Nucleus accumbens (tissue), 56 donors: ENCODE data around the gene SLC4A1AP.

Experiments used
- DNase-seq, 56 donors: peaks; one replicate each; lab custom pipeline; 2025; lab: John Stamatoyannopoulos, UW

The SLC4A1AP gene

GRCh38 chr2:27717070-27717795, 53.5 kb downstream of the SLC4A1AP start:
- DNase-seq, result peak in 4 of 56 donors; percentile 8 to 32 (median 28)

DNA sequence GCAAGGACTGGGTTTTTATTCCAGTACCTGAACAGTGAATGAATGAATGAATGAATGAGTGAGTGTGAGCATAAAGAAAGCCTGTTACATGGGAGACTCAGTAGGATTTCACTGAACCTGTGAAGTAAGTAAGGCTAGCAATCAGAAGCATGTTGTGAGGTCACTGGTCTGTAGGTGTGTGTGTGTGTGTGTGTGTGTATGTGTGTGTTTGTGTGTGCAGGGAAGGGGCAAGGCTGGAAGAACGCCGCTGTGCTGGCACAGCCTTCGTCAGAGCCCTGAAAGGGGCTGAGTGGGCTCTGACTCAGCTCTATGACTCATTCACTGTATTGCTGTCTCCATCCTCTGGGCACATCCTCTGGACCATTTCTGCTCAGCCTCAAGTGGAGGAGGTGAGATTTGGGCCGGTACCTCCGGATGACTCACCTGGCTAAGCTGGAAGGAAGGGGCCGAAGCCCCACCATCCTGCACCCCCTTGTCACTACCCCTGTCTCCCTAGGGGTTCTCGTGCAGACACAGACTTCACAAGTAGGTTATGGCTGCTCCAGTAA, 56.4 kb downstream of the SLC4A1AP start:
- peak in 6 of 56 donors; percentile 15 to 60 (median 34) for DNase-seq

- no peak for DNase-seq
Observed at GRCh38 chr2:27721335-27721734, 57.6 kb downstream of the SLC4A1AP start.

DNA sequence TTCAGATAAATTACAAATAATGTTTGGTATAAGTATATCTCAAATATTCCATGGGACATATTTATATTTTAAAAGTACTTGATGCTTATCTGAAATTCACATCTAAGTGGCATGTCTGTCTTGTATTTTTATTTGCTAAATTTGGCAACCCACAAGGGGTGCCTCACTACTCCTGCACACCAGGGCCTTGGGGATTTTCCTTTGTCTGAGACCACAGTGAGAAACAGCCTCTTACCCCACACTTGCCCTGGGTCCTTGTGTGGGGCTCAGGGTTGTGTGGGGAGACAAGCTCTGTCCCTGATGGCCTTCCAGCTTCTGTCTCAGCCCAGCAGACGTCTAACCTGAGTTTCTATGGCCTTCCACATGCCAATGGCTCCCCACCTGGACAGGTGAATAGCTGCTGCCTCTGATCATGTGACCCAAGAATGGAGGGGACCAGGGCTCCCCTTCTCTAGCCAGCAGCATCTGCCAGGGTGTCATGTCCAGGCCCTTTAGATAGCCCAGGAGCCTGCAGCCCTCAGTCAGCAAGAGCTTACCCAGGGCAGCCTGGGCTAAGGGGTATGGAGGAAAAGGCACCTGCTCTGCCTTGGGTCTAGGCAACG, 58.3 kb downstream of the SLC4A1AP start:
- no peak for DNase-seq

- DNase-seq, result peak in 47 of 56 donors; percentile 11 to 78 (median 38)
Observed at GRCh38 chr2:27723372-27724144, 59.9 kb downstream of the SLC4A1AP start.

DNA sequence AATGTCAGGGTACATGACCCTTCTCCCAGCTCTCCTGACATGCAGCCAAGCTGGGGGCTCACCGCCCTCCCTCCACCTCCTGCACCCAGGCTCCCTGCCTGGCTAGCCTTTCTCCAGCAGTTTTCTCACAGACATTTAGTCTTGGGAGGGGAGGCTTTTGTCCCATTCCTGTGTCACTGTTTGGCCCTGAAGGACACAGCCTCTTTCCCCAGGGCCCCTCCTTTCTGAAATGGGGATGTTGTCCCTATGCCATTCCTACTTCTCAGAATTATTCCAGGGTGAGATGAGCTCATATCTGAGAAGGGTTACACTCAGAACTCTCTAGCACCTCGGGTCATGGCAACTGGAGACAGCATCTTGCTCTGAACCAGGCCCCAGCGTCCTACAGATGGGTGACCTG, 60.5 kb downstream of the SLC4A1AP start:
- no peak for DNase-seq

GRCh38 chr2:27724905-27725701, 61.4 kb downstream of the SLC4A1AP start:
- DNase-seq, result no peak

DNA sequence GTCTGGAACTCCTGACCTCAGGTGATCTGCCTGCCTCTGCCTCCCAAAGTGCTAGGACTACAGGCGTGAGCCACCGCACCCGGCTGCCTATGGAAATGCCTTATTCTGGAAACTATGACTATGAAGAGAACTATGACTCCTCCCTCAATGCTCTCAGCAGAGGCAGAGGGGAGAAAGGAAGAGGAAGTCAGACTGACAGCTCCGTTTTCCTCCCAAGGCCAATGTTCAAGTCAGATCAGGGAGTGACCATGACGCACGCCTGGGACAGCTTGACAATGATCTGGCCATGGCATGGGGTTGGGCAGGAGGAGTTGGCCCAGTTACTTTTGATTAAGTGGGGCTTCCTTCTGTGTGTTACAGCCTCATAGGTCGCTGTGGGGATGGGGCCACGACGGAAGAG, 63.6 kb downstream of the SLC4A1AP start:
- no peak for DNase-seq

GRCh38 chr2:27728081-27728858, 64.6 kb downstream of the SLC4A1AP start:
- no peak for DNase-seq

GRCh38 chr2:27729198-27729597, 65.5 kb downstream of the SLC4A1AP start:
- no peak for DNase-seq

GRCh38 chr2:27729614-27730013, 65.9 kb downstream of the SLC4A1AP start:
- no peak for DNase-seq

DNA sequence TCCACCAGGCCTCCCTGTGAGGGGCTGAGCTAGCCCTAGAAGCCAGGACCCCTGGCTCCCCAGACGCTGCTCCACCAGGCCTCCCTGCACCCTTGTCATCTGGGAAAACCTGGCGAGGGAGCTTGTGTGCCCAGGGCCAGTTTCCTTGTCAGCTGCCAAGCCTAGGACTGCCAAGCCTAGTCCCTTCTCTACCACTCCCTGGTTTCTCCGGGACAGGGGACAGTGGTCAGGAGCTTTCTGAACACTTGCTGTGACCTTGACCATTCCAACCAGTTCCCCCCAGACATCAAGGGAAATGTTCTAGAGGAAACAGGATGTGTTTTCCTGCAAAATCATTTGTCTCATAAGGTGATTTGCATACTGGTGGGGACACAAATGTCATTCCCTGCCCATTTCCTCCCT, 66.6 kb downstream of the SLC4A1AP start:
- no peak for DNase-seq

- no peak for DNase-seq
Observed at GRCh38 chr2:27730980-27731691, 67.4 kb downstream of the SLC4A1AP start.

GRCh38 chr2:27734305-27734704, 70.6 kb downstream of the SLC4A1AP start:
- no peak for DNase-seq

GRCh38 chr2:27735263-27735904, 71.7 kb downstream of the SLC4A1AP start:
- peak in 32 of 56 donors; percentile 12 to 76 (median 40) for DNase-seq

GRCh38 chr2:27736031-27736889, 72.6 kb downstream of the SLC4A1AP start:
- DNase-seq, result no peak

DNA sequence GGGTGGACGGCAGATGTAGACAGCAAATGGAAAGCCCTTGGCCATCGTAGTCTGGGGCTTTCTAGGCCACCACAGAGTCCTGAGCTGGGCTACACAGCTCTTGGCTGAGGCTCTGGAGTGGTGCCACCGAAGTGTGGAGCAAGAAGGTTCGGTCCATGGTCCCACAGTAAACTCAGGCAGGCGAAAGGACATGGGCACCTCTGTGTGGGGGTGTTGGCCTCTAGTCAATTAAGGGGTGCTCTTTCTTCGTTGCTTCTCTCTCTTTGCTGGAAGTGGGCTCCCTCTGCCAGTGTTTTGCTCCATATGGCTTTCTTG, 73.2 kb downstream of the SLC4A1AP start:
- DNase-seq, result no peak
